ENCODE data around the gene ZNF554.

- TF ChIP-seq CTCF (conservative IDR thresholded peaks at IDR 0.05) (no peak), ZFX (IDR thresholded peaks at IDR 0.05) (no peak)
Measured at GRCh38 chr19:2804156-2805004, 15.3 kb upstream of the ZNF554 start.

All from C4-2B (cell line).